ENCODE measurements around the gene TAS2R60. TPM values are rescaled to one million over a fixed set of nuclear protein-coding genes. Genes with fewer than 3 reads are reported as not detected.

The TAS2R60 gene
- polyA plus RNA-seq, 1 donor, result not detected

DNA sequence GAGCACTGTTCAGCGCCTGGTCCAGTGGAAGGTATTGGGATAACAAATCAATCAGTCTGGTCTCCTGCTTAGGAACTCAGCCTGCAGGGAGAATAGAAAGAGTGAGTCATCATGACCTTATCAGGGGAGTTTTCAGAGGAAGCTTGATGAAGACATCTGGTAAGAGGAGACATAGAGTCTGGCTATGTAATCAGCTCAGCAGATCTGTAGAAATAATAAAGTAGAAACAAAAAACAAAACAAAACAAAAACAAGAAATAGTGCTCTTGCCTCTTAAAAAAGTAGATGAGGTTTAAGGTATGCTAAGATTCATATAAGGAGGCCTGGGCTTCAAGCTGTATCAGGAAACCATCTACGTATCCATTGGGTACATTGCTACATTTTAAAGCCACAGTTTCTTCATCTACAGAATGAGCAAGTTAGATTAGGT, 48.8 kb downstream of the TAS2R60 start:
- WGBS (ENCODE audit: insufficient coverage, low lambda C conversion rate), result no CpG with 5 or more reads among the region's 2 CpGs
- Histone ChIP-seq H3K4me3 (ENCODE audit: low read length) (no peak overlapping the region), H3K27ac (ENCODE audit: low read length) (no peak overlapping the region), H3K9me3 (ENCODE audit: control insufficient read depth, low read depth, low read length) (no peaks in the 10 kb centered on the region), H3K36me3 (ENCODE audit: control insufficient read depth, insufficient read depth, low read length) (no peaks in the 10 kb centered on the region), H3K27me3 (ENCODE audit: control insufficient read depth, insufficient read depth, low read length) (no peaks in the 10 kb centered on the region), H3K4me1 (ENCODE audit: control insufficient read depth, insufficient read depth, low read length) (no peaks in the 10 kb centered on the region)
- DNase-seq, result no peak

DNA sequence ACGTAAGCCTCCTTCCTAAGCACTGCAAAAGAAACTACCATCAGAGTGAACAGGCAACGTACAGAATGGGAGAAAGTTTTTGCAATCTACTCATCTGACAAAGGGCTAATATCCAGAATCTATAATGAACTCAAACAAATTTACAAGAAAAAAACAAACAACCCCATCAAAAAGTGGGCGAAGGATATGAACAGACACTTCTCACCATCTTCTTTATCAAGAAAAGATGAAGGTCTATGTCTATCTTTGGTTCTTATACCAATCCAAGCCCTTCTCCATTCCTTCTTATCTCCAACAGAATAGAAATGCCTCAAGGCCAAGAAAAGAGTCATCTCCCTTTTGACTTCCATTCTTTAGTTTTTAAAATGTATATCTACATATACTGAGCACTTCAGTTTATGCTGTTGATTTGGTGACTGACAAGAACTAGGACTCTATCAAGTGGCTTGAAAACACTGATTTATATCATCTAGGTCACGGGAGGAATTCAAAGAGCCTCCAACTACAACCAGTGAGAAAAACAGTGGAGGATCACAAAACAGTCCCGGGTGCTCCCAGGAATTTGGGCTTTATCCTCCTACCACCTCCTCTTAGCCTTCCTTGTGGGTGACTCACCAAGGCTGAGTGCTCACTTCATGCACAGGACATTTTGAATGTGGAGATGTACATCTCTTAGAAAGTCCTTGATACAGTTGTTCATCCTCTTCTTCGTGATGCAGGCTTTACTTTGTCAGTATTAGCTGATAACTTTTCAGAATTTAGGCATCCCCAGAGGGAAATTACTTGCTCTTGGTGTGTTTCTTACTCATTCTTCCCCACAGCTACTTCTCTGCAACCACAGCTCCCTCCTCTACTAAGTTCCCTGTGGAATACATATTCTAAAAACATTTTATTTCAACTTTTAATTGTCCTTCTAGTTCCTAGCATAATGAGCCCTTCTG, 49.8 kb downstream of the TAS2R60 start:
- Histone ChIP-seq H3K27ac (ENCODE audit: low read length) (no peak overlapping the region), H3K36me3 (ENCODE audit: control insufficient read depth, insufficient read depth, low read length) (no peaks in the 10 kb centered on the region), H3K4me1 (ENCODE audit: control insufficient read depth, insufficient read depth, low read length) (no peaks in the 10 kb centered on the region), H3K4me3 (ENCODE audit: low read length) (no peak overlapping the region), H3K27me3 (ENCODE audit: control insufficient read depth, insufficient read depth, low read length) (no peaks in the 10 kb centered on the region), H3K9me3 (ENCODE audit: control insufficient read depth, low read depth, low read length) (no peaks in the 10 kb centered on the region)
- no peak for DNase-seq
- 40% methylated on average over 1 of the region's 6 CpGs for WGBS (ENCODE audit: insufficient coverage, low lambda C conversion rate)

DNA sequence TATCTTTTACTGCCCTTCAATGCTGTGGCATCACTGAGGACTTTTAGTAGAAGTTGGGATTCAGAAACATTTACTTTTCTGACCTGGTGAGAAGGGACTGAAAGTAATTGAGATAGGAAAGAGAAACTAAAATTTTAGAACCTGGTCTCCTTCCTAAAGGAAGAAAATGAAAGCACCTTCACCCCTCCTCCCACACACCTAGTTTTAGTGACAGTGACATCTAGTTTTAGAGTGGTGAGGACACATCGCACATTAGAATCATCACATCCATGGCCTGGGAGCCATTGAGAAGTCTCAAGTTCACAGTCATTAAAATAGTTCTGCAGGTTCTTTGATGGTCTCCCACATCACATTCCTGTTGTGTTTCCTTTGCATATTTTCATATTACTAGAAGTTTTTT, 50.5 kb downstream of the TAS2R60 start:
- DNase-seq, result no peak
- no peak overlapping the region for H3K4me3 ChIP-seq (ENCODE audit: low read length)
- H3K27me3 ChIP-seq (ENCODE audit: control insufficient read depth, insufficient read depth, low read length), result no peaks in the 10 kb centered on the region
- no peak overlapping the region for H3K27ac ChIP-seq (ENCODE audit: low read length)
- H3K36me3 ChIP-seq (ENCODE audit: control insufficient read depth, insufficient read depth, low read length), result no peaks in the 10 kb centered on the region
- no CpG with 5 or more reads among the region's 1 CpG for WGBS (ENCODE audit: insufficient coverage, low lambda C conversion rate)
- no peaks in the 10 kb centered on the region for H3K4me1 ChIP-seq (ENCODE audit: control insufficient read depth, insufficient read depth, low read length)
- H3K9me3 ChIP-seq (ENCODE audit: control insufficient read depth, low read depth, low read length), result no peaks in the 10 kb centered on the region

Other genes with a start within 250 kb of the TAS2R60 start
- not detected for gene TAS2R40, start 221.4 kb upstream of the TAS2R60 start, polyA plus RNA-seq
- gene GSTK1, start 180.0 kb upstream of the TAS2R60 start, polyA plus RNA-seq, result 325 TPM
- 36.2 TPM for gene TMEM139, start 158.5 kb upstream of the TAS2R60 start, polyA plus RNA-seq
- gene CASP2, start 155.1 kb upstream of the TAS2R60 start, polyA plus RNA-seq, result 29.4 TPM
- 1.6 TPM for gene CLCN1, start 127.3 kb upstream of the TAS2R60 start, polyA plus RNA-seq
- gene FAM131B, start 80.7 kb upstream of the TAS2R60 start, polyA plus RNA-seq, result 5.8 TPM
- 104 TPM for gene ZYX, start 62.1 kb upstream of the TAS2R60 start, polyA plus RNA-seq
- 42.5 TPM for gene EPHA1, start 34.6 kb upstream of the TAS2R60 start, polyA plus RNA-seq
- gene TAS2R41, start 34.4 kb downstream of the TAS2R60 start, polyA plus RNA-seq, result not detected
- gene CTAGE15, start 128.3 kb downstream of the TAS2R60 start, polyA plus RNA-seq, result 5.2 TPM
- 0.99 TPM for gene TCAF2, start 177.5 kb downstream of the TAS2R60 start, polyA plus RNA-seq